ENCODE measurements around the gene COQ10A.
A peak's percentile ranks its signal among the peaks of the same experiment; 100 is the strongest.

Gene COQ10A

GRCh38 chr12:56224954-56225353 lies 41.8 kb upstream of the COQ10A start:
- Histone ChIP-seq H3K4me2 (ENCODE audit: low read length) (peak overlapping the region; percentile 84), H3K4me1 (peaks cover 6% of the 10 kb centered on the region), H2AFZ (peak overlapping the region; percentile 79), H3K36me3 (ENCODE audit: control insufficient read depth, insufficient read depth, low read length) (no peaks in the 10 kb centered on the region), H3K79me2 (peaks cover 2% of the 10 kb centered on the region), H3K4me3 (ENCODE audit: low read depth, low read length) (peak overlapping the region; percentile 66), H3K9ac (no peak overlapping the region), H3K9me3 (ENCODE audit: control insufficient read depth, low read length) (no peaks in the 10 kb centered on the region), H3K27me3 (ENCODE audit: control insufficient read depth, insufficient read depth, low read length) (no peaks in the 10 kb centered on the region), H3K27ac (no peak overlapping the region)
- TF ChIP-seq, protein P1, sequence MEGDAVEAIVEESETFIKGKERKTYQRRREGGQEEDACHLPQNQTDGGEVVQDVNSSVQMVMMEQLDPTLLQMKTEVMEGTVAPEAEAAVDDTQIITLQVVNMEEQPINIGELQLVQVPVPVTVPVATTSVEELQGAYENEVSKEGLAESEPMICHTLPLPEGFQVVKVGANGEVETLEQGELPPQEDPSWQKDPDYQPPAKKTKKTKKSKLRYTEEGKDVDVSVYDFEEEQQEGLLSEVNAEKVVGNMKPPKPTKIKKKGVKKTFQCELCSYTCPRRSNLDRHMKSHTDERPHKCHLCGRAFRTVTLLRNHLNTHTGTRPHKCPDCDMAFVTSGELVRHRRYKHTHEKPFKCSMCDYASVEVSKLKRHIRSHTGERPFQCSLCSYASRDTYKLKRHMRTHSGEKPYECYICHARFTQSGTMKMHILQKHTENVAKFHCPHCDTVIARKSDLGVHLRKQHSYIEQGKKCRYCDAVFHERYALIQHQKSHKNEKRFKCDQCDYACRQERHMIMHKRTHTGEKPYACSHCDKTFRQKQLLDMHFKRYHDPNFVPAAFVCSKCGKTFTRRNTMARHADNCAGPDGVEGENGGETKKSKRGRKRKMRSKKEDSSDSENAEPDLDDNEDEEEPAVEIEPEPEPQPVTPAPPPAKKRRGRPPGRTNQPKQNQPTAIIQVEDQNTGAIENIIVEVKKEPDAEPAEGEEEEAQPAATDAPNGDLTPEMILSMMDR (IDR thresholded peaks at IDR 0.05) = no peak

DNA sequence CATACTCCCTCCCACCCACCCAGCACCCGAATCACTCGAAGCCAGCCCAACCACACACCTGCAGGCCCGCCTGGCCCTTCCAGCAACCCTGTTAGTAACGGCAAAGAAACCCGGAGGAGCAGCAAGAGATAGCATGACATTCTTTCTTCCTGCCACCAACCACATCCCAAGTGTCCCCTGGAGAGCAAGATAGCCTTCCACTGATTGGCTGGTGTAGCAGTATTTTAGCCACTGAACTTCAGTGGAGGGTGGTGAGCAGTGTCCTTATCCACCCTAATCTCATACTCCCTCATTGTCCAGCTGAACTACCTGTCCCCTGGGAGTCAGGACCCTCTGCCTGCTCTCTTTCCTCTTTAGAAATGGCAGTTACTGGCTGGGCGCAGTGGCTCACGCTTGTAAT lies 37.7 kb upstream of the COQ10A start:
- Histone ChIP-seq H3K4me1 (no peaks in the 10 kb centered on the region), H3K27me3 (ENCODE audit: control insufficient read depth, insufficient read depth, low read length) (no peaks in the 10 kb centered on the region), H3K36me3 (ENCODE audit: control insufficient read depth, insufficient read depth, low read length) (no peaks in the 10 kb centered on the region), H3K4me3 (ENCODE audit: low read depth, low read length) (no peak overlapping the region), H3K9me3 (ENCODE audit: control insufficient read depth, low read length) (no peaks in the 10 kb centered on the region), H3K4me2 (ENCODE audit: low read length) (no peak overlapping the region), H3K79me2 (no peaks in the 10 kb centered on the region), H2AFZ (no peak overlapping the region), H3K27ac (no peak overlapping the region), H3K9ac (no peak overlapping the region)
- TF ChIP-seq, protein P1 (IDR thresholded peaks at IDR 0.05) = no peak

DNA sequence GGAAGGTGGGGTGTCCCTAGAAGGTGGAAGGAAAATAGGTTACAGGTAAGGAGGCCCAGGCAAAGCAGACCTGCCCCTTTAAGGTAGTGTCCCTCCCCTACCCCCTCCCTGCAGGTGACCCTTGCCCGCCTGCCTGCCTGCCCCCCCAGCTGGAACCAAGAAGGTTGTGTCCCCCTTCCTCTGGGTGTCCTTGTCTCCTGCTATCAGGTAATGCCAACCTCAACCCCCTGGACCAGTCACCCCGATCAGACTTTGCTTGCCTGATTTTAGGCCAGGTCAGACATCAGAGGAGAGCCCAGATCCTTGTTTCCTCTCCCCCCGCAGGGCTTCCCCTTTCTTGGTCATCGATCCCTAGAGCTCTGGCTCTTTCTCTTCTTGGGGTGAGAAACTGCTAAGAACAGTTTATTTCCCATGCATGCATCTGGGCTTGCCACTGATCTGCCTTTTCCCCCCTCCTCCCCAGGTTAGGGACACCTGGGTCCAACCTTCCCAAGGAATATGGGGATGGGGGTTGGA lies 36.8 kb upstream of the COQ10A start, which contains the start of gene SLC39A5:
SLC39A5 (plus strand) TSS at position 136 of the 516 bp plus-strand sequence. CDS start 1,224 bp downstream, outside the sequence.
- Histone ChIP-seq H3K27ac (no peak within 1 kb of the TSS), H3K4me2 (ENCODE audit: low read length) (no peak within 1 kb of the TSS), H3K9ac (no peak within 1 kb of the TSS), H3K4me1 (no peaks in the 10 kb centered on the region), H3K27me3 (ENCODE audit: control insufficient read depth, insufficient read depth, low read length) (no peaks in the 10 kb centered on the region), H3K36me3 (ENCODE audit: control insufficient read depth, insufficient read depth, low read length) (no peaks in the 10 kb centered on the region), H3K9me3 (ENCODE audit: control insufficient read depth, low read length) (no peaks in the 10 kb centered on the region), H3K79me2 (no peaks in the 10 kb centered on the region), H3K4me3 (ENCODE audit: low read depth, low read length) (no peak within 1 kb of the TSS), H2AFZ (no peak within 1 kb of the TSS)
- TF ChIP-seq, protein P1 (IDR thresholded peaks at IDR 0.05) = no peak

GRCh38 chr12:56230432-56231183 lies 36.1 kb upstream of the COQ10A start:
- Histone ChIP-seq H3K79me2 (no peaks in the 10 kb centered on the region), H3K4me2 (ENCODE audit: low read length) (no peak overlapping the region), H2AFZ (no peak overlapping the region), H3K9me3 (ENCODE audit: control insufficient read depth, low read length) (no peaks in the 10 kb centered on the region), H3K4me3 (ENCODE audit: low read depth, low read length) (no peak overlapping the region), H3K9ac (no peak overlapping the region), H3K4me1 (no peaks in the 10 kb centered on the region), H3K36me3 (ENCODE audit: control insufficient read depth, insufficient read depth, low read length) (no peaks in the 10 kb centered on the region), H3K27me3 (ENCODE audit: control insufficient read depth, insufficient read depth, low read length) (no peaks in the 10 kb centered on the region), H3K27ac (no peak overlapping the region)
- TF ChIP-seq, protein P1 (IDR thresholded peaks at IDR 0.05) = no peak
